Dendritic cell treated with granulocyte-macrophage colony-stimulating factor and Interleukin-4, amounts not matched to agents 40 ng/mL and 50 ng/mL, for 4 days (primary cell): Measurements from ENCODE around the gene CGAS.
A peak's percentile ranks its signal among the peaks of the same experiment; 100 is the strongest.
"Not testable (repeated sequence)": the region's sequence is repeated elsewhere in the genome, so short reads cannot be mapped to it uniquely, and the experiment has no call there.

Experiments
- H3K27ac Mint-ChIP-seq: one replicate; pipeline ENCODE4 v1.8.0; 2022; ENCODE audit warnings: mild to moderate bottlenecking, mixed read lengths
- H3K27me3 Mint-ChIP-seq: one replicate; pipeline ENCODE4 v1.8.0; 2022; ENCODE audit warnings: mild to moderate bottlenecking, mixed read lengths
- H3K36me3 Mint-ChIP-seq: one replicate; pipeline ENCODE4 v1.8.0; 2022; ENCODE audit warnings: low read depth, mixed read lengths
- H3K4me1 Mint-ChIP-seq: one replicate; pipeline ENCODE4 v1.8.0; 2022; ENCODE audit warnings: low read depth, mixed read lengths
- H3K4me3 Mint-ChIP-seq: one replicate; pipeline ENCODE4 v1.8.0; 2022; ENCODE audit warnings: mild to moderate bottlenecking, moderate library complexity, mixed read lengths
- H3K9me3 Mint-ChIP-seq: one replicate; pipeline ENCODE4 v1.8.0; 2022; ENCODE audit warnings: mixed read lengths
- intact Hi-C: fragments of 100-400 bp; cut with micrococcal nuclease; formaldehyde crosslinking; loops from one replicate; pipeline ENCODE4 v1.15.0; 2022

Gene CGAS

GRCh38 chr6:73388800-73389512 is 63.1 kb downstream of the CGAS start:
- Mint-ChIP-seq H3K4me1 (peaks cover 14% of the 10 kb centered on the region), H3K36me3 (no peaks in the 10 kb centered on the region), H3K27ac (peak overlapping the region; percentile 84), H3K9me3 (no peaks in the 10 kb centered on the region), H3K27me3 (no peaks in the 10 kb centered on the region), H3K4me3 (peak overlapping the region; percentile 79)
- intact Hi-C loops = loop anchor here (5.0 kb wide), 1 partner anchor 102 kb away; no protein-coding TSS in a partner anchor

DNA sequence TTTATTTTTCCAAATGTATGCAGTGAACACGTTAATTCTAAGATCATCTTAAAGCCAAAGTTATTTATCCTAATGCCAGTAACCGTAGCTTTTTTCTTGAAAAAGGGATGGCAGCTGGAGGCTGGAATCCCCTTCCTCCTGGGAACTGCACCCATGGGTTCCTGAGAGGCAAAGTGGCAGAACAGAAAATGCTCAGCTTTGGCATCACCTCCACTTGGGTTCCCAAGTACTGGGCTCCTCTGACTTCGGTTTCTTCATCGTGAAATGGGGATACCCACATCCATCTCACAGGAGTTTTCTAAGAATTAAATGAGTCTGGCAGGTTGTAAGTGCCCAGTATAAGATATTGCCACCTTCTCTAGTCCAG is 63.7 kb downstream of the CGAS start:
- no peaks in the 10 kb centered on the region for H3K27me3 Mint-ChIP-seq
- H3K36me3 Mint-ChIP-seq = no peaks in the 10 kb centered on the region
- H3K4me3 Mint-ChIP-seq = peak overlapping the region; percentile 79
- intact Hi-C loops = loop anchor here (5.0 kb wide), 1 partner anchor 101 kb away; no protein-coding TSS in a partner anchor
- peaks cover 14% of the 10 kb centered on the region for H3K4me1 Mint-ChIP-seq
- H3K9me3 Mint-ChIP-seq = no peaks in the 10 kb centered on the region
- H3K27ac Mint-ChIP-seq = peak overlapping the region; percentile 84

DNA sequence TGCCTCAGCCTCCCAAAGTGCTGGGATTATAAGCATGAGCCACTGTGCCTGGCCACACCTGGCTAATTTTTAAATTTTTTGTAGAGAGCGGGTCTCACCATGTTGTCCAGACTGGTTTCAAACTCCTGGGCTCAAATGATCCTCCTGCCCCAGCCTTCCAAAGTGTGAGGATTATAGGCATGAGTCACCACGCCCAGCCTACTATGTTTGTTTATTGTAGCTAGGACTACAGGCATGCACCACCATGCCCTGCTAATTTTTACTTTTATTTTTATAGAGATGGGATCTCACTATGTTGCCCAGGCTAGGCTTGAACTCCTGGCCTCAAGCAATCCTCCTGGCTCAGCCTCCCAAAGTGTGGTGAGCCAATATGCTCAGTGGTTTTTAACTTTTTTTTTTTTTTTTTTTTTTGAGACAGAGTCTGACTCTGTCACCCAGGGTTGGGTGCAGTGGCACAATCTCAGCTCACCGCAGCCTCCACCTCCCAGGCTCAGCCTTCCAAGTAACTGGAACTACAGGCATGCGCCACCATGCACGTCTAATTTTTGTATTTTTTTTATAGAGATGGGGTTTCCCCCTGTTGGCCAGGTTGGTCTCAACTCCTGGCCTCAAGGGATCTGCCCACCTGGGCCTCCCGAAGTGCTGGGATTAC is 69.5 kb downstream of the CGAS start:
- Mint-ChIP-seq H3K4me1 (no peaks in the 10 kb centered on the region), H3K27me3 (no peaks in the 10 kb centered on the region), H3K27ac (no peak overlapping the region), H3K9me3 (no peaks in the 10 kb centered on the region), H3K36me3 (no peaks in the 10 kb centered on the region), H3K4me3 (no peak overlapping the region)
- intact Hi-C loops = no loop called here

DNA sequence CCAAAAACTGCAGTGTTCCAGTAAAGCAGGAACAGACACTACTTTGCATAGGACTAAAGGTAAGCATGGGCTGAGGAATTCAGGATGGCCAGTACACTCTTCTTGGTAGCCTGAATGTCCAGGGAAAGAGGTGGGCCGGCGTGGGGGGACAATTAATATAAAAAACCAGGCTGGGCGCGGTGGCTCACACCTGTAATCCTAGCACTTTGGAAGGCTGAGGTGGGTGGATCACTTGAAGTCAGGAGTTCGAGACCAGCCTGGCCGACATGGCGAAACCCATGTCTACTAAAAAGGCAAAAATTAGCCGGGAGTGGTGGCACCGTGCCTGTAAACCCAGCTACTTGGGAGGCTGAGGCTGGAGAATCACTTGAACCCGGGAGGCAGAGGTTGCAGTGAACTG is 70.6 kb downstream of the CGAS start:
- H3K36me3 Mint-ChIP-seq, H3K9me3 Mint-ChIP-seq, H3K4me3 Mint-ChIP-seq, H3K27ac Mint-ChIP-seq, H3K4me1 Mint-ChIP-seq, intact Hi-C loops, H3K27me3 Mint-ChIP-seq: not testable (repeated sequence)

DNA sequence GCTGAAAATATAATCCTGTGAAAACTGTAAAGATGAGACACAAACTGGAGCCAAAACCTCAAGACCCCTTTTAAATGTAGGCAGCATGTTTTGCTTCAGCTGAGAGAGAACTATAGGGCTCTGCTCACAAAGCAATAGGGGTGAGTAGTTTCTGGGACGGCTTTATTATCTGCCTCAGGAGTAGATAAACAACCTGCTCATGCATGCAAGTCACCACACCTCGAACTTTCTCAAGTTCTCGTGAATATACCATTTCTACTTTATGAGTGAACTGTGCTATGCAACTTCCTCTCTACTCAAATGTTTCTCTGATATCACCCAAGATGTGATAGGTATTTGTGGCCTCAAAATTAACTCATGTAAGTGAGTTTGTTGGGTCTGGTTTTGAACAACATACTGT is 74.9 kb downstream of the CGAS start:
- H3K4me3 Mint-ChIP-seq = no peak overlapping the region
- intact Hi-C loops = no loop called here

GRCh38 chr6:73375216-73375615 is 76.9 kb downstream of the CGAS start:
- intact Hi-C loops = no loop called here
- H3K27me3 Mint-ChIP-seq = no peaks in the 10 kb centered on the region
- no peak overlapping the region for H3K4me3 Mint-ChIP-seq
- no peak overlapping the region for H3K27ac Mint-ChIP-seq
- no peaks in the 10 kb centered on the region for H3K9me3 Mint-ChIP-seq
- H3K36me3 Mint-ChIP-seq = no peaks in the 10 kb centered on the region
- H3K4me1 Mint-ChIP-seq = no peaks in the 10 kb centered on the region

More for the DNA sequence above, 74.9 kb downstream of the CGAS start:
- H3K27me3 Mint-ChIP-seq = no peaks in the 10 kb centered on the region
- no peak overlapping the region for H3K27ac Mint-ChIP-seq
- H3K9me3 Mint-ChIP-seq = no peaks in the 10 kb centered on the region
- no peaks in the 10 kb centered on the region for H3K4me1 Mint-ChIP-seq
- H3K36me3 Mint-ChIP-seq = no peaks in the 10 kb centered on the region
